GM19452 (cell line): ENCODE data around the gene ZFPL1.
"Not testable (repeated sequence)": the region's sequence is repeated elsewhere in the genome, so short reads cannot be mapped to it uniquely, and the experiment has no call there.

ENCODE experiments used
- ATAC-seq: cut with Tn5 transposase; IDR thresholded peaks from one replicate; pipeline ENCODE4 v1.9.1; 2021; ENCODE audit not compliant: unreplicated experiment

Gene ZFPL1

GRCh38 chr11:65113839-65114238 is 29.8 kb downstream of the ZFPL1 start:
- no peak for ATAC-seq

GRCh38 chr11:65114538-65115171 is 30.6 kb downstream of the ZFPL1 start:
- no peak for ATAC-seq

GRCh38 chr11:65115361-65116082 is 31.5 kb downstream of the ZFPL1 start:
- no peak for ATAC-seq

DNA sequence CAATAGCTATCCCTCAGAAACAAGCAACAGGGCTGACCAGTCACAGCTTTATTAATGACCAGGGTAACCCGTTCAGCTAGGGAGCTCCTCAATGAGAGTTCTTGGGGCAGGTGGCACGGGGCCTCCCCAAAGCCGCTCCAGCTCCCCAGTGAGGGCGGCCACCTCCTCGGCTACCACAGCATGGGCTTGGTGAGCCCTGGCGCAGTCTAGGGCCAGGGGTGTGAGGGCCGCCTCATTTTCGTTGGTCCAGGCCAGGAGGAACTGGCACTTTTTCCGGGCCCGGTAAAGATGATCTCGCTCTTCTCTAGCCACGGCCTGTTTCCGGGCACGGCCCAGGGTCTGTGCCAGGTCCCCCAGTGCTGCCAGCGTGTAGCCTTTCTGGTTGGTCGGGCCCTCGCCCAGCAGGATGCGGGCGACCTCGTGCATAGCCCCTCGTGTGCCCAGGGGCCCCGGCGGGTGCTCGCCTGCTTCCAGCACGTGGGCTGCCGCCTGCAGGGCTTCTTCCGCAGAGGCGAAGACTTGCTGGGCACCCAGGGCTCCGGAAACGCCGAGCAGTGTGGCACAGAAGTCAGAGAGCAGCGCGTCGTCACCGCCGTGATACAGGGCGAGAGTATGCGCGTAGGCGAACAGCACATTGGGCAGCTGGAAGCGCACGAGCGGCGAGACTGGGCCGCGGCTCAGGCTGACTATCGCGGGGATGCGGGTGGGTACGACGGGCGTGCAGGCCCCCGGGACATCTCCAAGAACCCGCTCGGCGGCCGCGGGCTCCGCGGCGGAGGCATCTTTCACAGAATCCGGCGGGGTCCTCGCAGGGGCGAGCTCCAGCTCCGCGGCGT is 32.6 kb downstream of the ZFPL1 start:
- ATAC-seq, result no peak

- ATAC-seq, result peak; percentile 61
These were observed 33.4 kb downstream of the ZFPL1 start, which contains the start of gene ZNHIT2 for GRCh38 chr11:65117206-65118096. ZNHIT2 (minus strand) TSS chr11:65117701; CDS start chr11:65117653, 48 bp downstream.

DNA sequence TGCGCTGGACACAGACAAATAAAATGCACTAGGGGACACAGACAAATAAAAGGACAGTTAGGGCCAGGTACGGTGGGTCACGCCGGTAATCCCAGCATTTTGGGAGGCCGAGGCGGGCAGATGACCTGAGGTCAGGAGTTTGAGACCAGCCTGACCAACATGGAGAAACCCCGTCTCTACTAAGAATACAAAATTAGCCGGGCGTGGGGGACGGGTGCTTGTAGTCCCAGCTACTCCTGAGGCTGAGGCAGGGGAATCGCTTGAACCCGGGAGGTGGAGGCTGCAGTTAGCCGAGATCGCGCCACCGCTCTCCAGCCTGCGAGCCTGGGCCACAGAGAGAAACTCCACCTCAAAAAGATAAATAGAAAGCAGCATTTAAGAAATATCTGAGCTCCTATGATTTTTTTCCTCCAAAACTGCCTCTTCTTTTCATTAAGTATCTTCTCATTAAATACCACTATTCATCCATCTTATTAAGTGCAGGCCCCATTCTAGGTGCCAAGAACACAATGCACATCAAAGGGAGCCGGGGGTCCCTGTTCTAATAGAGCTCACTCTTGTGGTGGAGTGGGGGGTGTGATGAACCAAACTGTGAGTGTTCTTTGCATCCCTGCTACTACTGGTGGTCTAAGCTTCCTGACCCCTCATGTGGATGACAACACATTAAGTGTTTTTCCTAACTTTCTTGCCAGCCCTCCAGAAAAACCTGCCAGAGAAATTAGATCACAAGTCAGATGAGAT is 34.2 kb downstream of the ZFPL1 start:
- no peak for ATAC-seq

- ATAC-seq, result not testable (repeated sequence)
These were observed 35.1 kb downstream of the ZFPL1 start for GRCh38 chr11:65118891-65119669.

DNA sequence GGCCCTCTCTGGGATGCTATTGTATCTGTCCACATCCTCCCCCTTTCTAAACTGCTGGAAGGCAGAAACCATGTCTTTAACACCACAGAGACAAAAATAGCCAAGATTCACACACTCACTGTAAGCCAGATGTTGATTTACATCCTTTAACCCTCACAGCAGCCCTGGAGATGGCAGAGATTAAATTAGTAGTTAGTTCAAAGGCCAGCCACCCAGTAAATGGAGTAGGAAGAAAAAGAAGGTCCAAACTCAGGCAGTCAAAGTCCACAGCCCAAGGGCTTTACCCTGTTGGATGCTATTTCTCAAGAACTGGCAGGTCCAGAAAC is 35.6 kb downstream of the ZFPL1 start:
- no peak for ATAC-seq

DNA sequence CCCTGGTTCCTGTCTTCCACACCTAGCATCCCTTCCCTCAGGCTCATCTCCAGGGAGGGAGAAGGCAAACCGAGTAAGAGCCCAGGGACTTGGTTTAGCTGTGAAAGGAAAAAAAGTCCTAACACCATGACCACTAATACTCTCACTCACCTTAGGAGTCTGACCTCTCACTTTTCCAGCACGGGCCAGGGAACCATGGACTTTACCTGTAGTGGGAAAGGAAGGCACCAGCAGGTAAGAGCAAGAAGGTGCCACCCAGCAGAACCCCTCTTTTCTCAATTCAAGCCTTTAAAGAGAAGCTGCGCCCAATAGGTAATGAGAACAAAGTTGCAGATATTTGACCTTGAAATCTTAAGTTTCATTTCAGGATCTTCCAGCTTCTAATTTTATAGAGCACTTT is 36.8 kb downstream of the ZFPL1 start:
- ATAC-seq, result no peak

DNA sequence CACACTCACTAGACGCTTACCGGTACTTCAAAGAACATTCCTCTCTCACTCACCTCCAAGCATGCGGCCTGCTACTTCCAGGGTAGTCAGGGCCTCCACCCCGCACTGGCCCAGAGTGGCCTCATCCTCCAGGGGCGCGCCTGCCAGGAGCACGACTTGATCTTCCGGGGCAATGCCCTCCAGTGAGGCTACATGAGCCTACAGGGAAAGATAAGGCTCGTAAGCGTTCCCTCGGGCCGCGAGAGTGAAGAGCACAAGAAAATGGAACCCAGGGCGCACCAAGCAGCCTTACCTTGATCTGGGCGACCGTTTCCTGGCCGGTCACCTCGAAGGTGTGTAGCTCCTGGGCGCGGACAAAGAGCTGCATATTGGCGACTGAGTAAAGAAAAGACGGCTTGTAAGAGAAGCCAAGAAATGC is 37.4 kb downstream of the ZFPL1 start:
- ATAC-seq, result no peak

- ATAC-seq, result peak; percentile 60
These were observed 38.1 kb downstream of the ZFPL1 start, which contains the start of the genes FAU and MRPL49 for GRCh38 chr11:65121865-65122696. FAU (minus strand) TSS chr11:65122134; CDS start chr11:65121813, 321 bp downstream. MRPL49 (plus strand) TSS chr11:65122321; CDS start chr11:65122347, 26 bp downstream.

- no peak for ATAC-seq
These were observed 40.6 kb downstream of the ZFPL1 start for GRCh38 chr11:65124480-65125196.

DNA sequence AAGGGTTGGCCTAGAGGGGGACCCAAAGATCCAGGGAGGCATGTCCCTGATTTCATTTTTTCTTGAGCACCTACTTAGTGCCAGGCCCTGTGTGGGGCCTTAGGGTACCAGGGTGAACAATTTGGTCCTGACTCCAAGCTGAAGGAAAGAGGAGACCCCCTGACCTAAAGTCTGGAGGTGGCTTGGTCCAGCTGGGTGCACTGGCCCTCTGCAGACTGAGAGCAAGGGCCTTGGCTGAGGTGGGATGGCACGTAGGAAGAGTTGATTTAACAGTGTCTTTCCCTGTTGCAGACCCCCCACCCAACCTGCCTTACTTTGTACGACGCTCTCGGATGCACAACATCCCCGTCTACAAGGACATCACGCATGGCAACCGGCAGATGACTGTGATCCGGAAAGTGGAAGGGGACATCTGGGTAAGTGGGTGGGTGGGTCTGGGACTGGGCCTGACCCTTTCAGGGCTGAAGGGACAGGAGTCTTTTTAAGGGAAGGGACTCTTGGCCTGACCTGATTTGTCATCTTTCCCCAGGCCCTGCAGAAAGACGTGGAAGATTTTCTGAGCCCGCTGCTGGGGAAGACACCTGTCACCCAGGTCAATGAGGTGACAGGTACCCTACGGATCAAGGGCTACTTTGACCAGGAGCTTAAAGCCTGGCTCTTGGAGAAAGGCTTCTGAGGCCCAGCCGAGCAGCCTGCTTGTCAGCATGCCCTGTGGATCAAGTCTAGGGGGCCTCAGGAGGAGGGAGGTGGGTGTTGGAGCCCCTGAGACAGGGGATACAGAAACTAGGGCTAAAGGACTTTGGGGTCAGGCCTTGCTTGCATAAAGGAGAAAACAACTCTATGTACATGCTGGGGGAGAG is 41.4 kb downstream of the ZFPL1 start:
- ATAC-seq, result no peak

GRCh38 chr11:65126624-65127274 is 42.7 kb downstream of the ZFPL1 start:
- ATAC-seq, result no peak

GRCh38 chr11:65127473-65128181 is 43.6 kb downstream of the ZFPL1 start:
- no peak for ATAC-seq
